ENCODE data around the gene CPSF3.

DNA sequence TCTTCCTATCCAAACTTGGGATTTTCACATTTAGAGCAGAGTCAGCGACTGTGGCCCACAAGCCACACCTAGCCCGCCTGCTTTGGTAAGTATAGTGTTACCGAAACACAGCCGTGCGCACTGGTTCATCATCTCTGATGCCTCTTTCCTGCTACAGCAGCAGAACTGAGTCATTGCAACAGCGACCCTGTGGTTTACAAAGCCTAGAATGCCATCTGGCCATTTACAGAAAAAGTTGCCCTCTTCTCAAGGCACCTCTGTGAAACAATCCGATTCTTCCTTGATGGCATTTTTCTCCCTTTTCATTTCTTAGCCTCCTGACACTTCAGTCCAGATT lies 40.2 kb downstream of the CPSF3 start:
- TF ChIP-seq CTCF (IDR thresholded peaks at IDR 0.05), result no peak
- no peak for TF ChIP-seq POLR2A (IDR thresholded peaks at IDR 0.05)
- no peak for TF ChIP-seq EP300 (IDR thresholded peaks at IDR 0.05)
